Common myeloid progenitor, CD34-positive (primary cell): Measurements from ENCODE around the gene CCNL2.

Source experiments
- CTCF ChIA-PET: fragments of 350-600 bp; sonication (Branson Sonifier 250); formaldehyde crosslinking; loops from one replicate; lab custom pipeline; 2021; ENCODE audit warnings: antibody characterized with exemption; lab: Charles Lee
- POLR2A ChIA-PET: fragments of 350-600 bp; sonication (Branson Sonifier 250); formaldehyde crosslinking; loops from one replicate; lab custom pipeline; 2021; ENCODE audit warnings: antibody characterized with exemption; lab: Charles Lee
- DNase-seq, 3 donors: peaks; one replicate each; pipeline versions ENCODE4 v3.0.0 to v3.0.0-alpha.2; 2013
- H3K27ac ChIP-seq, 2 experiments: 1 replicate in 1 of 2; 2 replicates in 1 of 2; pipeline ENCODE4 v1.7.0; 2013; ENCODE audit warnings: inconsistent platforms in 2 of 2, low read length in 2 of 2, mild to moderate bottlenecking in 2 of 2, low read depth in 1 of 2, moderate library complexity in 1 of 2; ENCODE audit not compliant: severe bottlenecking in 2 of 2, insufficient read depth in 1 of 2, poor library complexity in 1 of 2
- H3K27me3 ChIP-seq, 5 experiments: replicated peaks in 2 of 5; 1 replicate in 3 of 5; 2 replicates in 2 of 5; pipeline versions ENCODE4 v1.6.1 to v1.7.0; 2013; ENCODE audit warnings: low read length in 4 of 5, mild to moderate bottlenecking in 2 of 5, moderate library complexity in 2 of 5, inconsistent platforms in 1 of 5; ENCODE audit not compliant: insufficient read depth in 5 of 5, control insufficient read depth in 4 of 5
- H3K36me3 ChIP-seq, 4 experiments: 1 replicate in 2 of 4; 2 replicates in 2 of 4; pipeline versions ENCODE4 v1.6.1 to v1.7.0; 2013; ENCODE audit warnings: low read length in 3 of 4, control low read depth in 1 of 4, mild to moderate bottlenecking in 1 of 4; ENCODE audit not compliant: control insufficient read depth in 4 of 4, insufficient read depth in 4 of 4
- H3K4me1 ChIP-seq, 4 experiments: 1 replicate in 3 of 4; 2 replicates in 1 of 4; pipeline versions ENCODE4 v1.6.1 to v1.7.1; 2013; ENCODE audit warnings: low read length in 3 of 4, mild to moderate bottlenecking in 3 of 4, control low read depth in 1 of 4, inconsistent platforms in 1 of 4, moderate library complexity in 1 of 4; ENCODE audit not compliant: control insufficient read depth in 4 of 4, insufficient read depth in 4 of 4; ENCODE audit errors: control extremely low read depth in 1 of 4
- H3K4me3 ChIP-seq, 7 experiments: 1 replicate in 4 of 7; 2 replicates in 3 of 7; pipeline versions ENCODE4 v1.5.1 to v1.7.0; 2013; ENCODE audit warnings: mild to moderate bottlenecking in 7 of 7, low read length in 6 of 7, moderate library complexity in 6 of 7, inconsistent platforms in 2 of 7, low read depth in 2 of 7, control low read depth in 1 of 7; ENCODE audit not compliant: insufficient read depth in 4 of 7, control insufficient read depth in 1 of 7; ENCODE audit errors: extremely low read depth in 1 of 7
- H3K9me3 ChIP-seq, 5 experiments: 1 replicate in 4 of 5; 2 replicates in 1 of 5; pipeline versions ENCODE4 v1.6.1 to v1.7.1; 2013; ENCODE audit warnings: low read length in 4 of 5, mild to moderate bottlenecking in 2 of 5, inconsistent platforms in 1 of 5, low read depth in 1 of 5, moderate library complexity in 1 of 5; ENCODE audit not compliant: control insufficient read depth in 4 of 5, insufficient read depth in 2 of 5; ENCODE audit errors: control extremely low read depth in 1 of 5
- WGBS: methylation state at CpG from one replicate; pipeline ENCODE4 v1.1.5; 2013; ENCODE audit not compliant: insufficient coverage; 5-methylcytosine and 5-hydroxymethylcytosine counted together

CCNL2 gene

DNA sequence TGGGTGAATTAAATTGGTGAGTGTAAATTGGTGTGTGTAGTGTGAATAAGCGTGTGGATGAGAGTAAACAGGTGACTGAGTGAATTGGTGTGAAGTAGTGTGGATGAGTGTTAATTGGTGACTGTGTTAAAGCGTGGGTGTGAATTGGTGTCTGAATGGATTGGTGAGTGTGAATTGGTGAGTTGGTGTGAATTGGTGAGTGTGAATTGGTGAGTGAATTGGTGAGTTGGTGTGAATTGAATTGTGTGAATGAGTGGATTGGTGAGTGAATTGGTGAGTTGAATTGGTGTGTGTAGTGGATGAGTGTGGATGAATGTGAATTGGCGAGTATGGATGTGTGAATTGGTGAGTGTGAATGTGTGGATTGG lies 32.5 kb downstream of the CCNL2 start:
- H3K4me3 ChIP-seq = no peak overlapping the region
- H3K27me3 ChIP-seq = peaks cover 0 to 38% (median under 1%) of the 10 kb centered on the region in 5 experiments
- peaks cover 0 to 15% (median 2%) of the 10 kb centered on the region in 5 experiments for H3K9me3 ChIP-seq
- CTCF ChIA-PET = no interaction called here
- H3K4me1 ChIP-seq = peaks cover 0 to 12% (median 11%) of the 10 kb centered on the region in 4 experiments
- POLR2A ChIA-PET = no interaction called here
- peak in 2 of 3 donors; percentile 55 to 80 for DNase-seq
- peaks cover 0 to 5% (median 0%) of the 10 kb centered on the region in 4 experiments for H3K36me3 ChIP-seq
- no peak overlapping the region for H3K27ac ChIP-seq
- 100% methylated on average over 3 of the region's 3 CpGs for WGBS

DNA sequence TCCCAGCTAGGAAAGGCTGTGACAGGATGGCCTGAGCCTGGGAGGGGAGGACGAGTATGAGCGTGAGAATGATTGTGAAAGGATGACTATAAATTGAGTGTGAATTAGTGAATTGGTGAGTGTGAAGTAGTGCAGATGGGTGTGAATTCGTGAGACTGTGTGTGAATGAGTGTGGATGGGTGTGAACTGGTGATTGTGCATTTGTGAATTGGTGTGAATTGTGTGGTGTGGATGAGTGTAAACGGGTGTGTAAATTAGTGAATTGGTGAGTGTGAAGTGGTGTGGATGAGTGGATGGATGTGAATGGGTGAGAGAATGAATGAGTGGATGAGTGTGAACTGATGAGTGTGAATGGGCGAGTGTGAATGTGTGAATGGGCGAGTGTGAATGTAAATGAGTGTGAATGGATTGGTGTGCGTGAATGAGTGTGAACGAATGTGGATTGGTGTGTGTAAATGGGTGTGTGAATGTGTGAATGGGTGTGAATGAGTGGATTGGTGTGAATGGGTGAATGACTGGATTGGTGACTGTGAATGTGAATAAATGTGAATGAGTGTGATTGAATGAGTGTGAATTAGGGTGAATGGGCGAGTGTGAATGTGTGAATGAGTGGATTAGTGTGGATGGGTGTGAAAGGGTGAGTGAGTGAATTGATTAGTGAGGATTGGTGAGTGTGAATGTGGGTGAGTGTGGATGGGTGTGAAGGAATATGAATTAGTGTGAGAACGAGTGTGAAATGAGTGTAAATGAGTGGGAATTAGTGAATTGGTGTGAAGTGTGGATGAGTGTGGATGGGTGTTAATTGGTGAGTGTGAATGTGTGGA lies 33.0 kb downstream of the CCNL2 start:
- Histone ChIP-seq H3K4me1 (peaks cover 0 to 6% (median 5%) of the 10 kb centered on the region in 4 experiments), H3K36me3 (no peaks in the 10 kb centered on the region), H3K27ac (no peak overlapping the region), H3K27me3 (peaks cover 0 to 44% (median 5%) of the 10 kb centered on the region in 5 experiments), H3K4me3 (no peak overlapping the region), H3K9me3 (peaks cover 0 to 15% (median 2%) of the 10 kb centered on the region in 5 experiments)
- 86% methylated on average over 10 of the region's 10 CpGs for WGBS
- CTCF ChIA-PET = interaction anchor here (1.2 kb wide), 1 partner anchor 8 kb away, joined by 3 read pairs; no protein-coding TSS in a partner anchor
- POLR2A ChIA-PET = no interaction called here
- peak in 1 of 3 donors; percentile 44 for DNase-seq

DNA sequence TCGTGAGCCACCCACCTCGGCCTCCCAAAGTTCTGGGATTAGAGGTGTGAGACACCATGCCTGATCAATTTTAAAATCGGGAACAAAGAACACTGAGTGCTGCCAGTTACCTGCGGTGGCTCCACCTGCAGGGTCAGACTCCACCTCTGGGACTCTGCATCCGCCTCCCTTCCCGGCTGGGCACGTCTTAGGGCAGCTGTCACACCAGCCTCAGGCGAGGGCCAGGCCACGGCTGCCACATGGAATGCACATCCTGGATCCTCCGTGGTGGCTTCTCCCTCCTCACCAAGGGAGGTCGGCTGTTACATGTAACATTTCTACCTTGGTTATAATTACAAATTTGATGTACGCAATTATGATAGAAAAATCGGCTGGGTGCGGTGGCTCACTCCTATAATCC lies 34.9 kb downstream of the CCNL2 start:
- Histone ChIP-seq H3K36me3 (no peaks in the 10 kb centered on the region), H3K9me3 (peaks cover 0 to 15% (median 2%) of the 10 kb centered on the region in 5 experiments), H3K4me1 (no peaks in the 10 kb centered on the region), H3K27me3 (peaks cover 0 to 58% (median 14%) of the 10 kb centered on the region in 5 experiments), H3K27ac (no peak overlapping the region), H3K4me3 (no peak overlapping the region)
- no peak for DNase-seq
- 91% methylated on average over 11 of the region's 14 CpGs for WGBS
- ChIA-PET CTCF (interaction anchor here (1.3 kb wide), 1 partner anchor 72 kb away, joined by 4 read pairs; no protein-coding TSS in a partner anchor), POLR2A (no interaction called here)

DNA sequence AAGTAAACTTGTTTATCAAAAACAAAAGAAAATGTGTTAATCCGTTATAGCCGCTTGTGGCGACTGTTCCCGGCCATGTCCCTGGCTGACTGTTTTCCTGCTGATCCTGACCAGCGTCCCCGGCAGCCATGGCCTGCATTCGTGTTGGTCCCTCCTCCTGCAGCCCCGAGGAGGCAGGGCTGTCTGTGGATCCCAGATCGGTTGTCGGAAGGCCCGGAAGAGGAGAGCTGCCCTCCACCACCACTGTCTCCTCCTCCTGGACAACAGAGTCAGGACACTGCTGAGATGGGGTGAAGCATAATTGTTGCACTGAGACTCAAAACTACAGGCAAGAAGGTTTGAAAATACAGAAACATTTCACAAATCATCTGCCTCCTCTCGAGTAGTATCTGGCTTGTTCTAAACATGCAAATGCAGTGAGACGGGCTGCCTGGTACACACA lies 37.1 kb downstream of the CCNL2 start:
- Histone ChIP-seq H3K27ac (no peak overlapping the region), H3K9me3 (peaks cover 0 to 10% (median 0%) of the 10 kb centered on the region in 5 experiments), H3K4me3 (no peak overlapping the region), H3K36me3 (no peaks in the 10 kb centered on the region), H3K4me1 (peaks cover 0 to 5% (median 2%) of the 10 kb centered on the region in 4 experiments), H3K27me3 (peaks cover 0 to 66% (median 20%) of the 10 kb centered on the region in 5 experiments)
- no peak for DNase-seq
- POLR2A ChIA-PET = no interaction called here
- WGBS = 34% methylated on average over 13 of the region's 13 CpGs
- CTCF ChIA-PET = no interaction called here

DNA sequence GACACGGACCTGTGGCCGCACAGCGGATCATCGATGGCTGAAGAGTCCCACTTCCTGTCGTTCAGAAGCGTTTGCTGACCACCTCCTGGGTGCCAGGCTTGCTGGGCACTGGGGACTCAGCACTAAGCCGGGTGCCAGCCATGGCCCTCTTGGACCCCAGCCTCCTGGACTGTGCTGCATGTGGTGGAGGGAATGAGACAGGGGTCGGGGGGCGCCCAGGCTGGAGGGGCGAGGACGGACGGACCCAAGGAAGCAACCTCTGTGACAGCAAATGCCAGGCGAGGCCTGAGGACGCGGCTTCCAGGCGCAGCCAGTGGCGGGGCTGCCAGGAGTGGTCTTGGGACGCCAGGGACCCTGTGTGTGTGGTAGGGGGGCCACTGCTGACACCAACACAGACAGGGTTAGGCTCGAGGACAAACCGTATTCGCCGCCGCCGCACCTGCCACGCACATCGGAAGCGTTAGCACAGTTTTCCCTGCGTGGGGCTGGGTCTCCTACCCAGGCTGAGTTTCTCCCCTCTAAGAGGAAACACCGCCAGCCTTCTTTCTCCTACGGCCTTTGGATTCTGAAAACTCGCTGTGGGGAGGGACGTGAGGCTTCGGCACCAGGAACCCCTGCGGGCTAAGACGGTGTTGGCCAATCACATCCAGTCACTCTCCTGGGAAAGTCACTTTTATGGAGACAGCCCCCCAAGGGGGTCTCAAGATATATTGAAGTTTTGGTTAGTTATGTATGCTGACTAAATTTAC lies 37.7 kb downstream of the CCNL2 start:
- CTCF ChIA-PET = no interaction called here
- 81% methylated on average over 29 of the region's 35 CpGs for WGBS
- peaks cover 0 to 5% (median 2%) of the 10 kb centered on the region in 4 experiments for H3K4me1 ChIP-seq
- H3K36me3 ChIP-seq = no peaks in the 10 kb centered on the region
- peaks cover 0 to 4% (median 0%) of the 10 kb centered on the region in 5 experiments for H3K9me3 ChIP-seq
- POLR2A ChIA-PET = no interaction called here
- H3K27ac ChIP-seq = no peak overlapping the region
- no peak for DNase-seq
- peaks cover 0 to 71% (median 21%) of the 10 kb centered on the region in 5 experiments for H3K27me3 ChIP-seq
- H3K4me3 ChIP-seq = no peak overlapping the region

DNA sequence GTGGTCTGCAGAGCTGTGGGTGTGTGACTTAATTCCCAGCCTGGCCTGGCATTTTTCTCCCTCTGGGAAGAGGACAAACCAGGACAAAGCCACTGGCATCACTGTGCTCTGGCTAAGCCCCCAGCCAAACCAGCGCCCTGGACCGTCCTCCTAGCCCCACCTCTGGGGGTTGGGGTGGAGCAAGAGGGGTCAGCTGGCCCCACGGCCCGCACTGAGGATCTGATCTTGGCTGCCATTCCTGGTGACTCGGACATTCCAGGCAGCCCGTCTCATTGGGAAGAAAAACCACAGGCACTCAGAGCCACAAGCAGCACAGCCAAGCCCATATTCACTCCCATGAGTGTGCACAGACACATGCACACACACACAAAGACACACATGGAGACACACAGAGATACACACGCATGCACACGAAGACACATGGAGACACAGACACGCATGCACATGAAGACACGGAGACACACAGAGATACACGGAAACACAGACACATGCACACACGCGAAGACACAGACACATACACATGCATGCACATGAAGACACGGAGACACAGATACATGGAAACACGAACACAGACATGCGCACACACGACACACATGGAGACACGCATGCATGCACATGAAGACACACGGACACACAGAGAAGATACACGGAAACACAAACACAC lies 38.5 kb downstream of the CCNL2 start:
- peaks cover 0 to 1% (median 0%) of the 10 kb centered on the region in 5 experiments for H3K9me3 ChIP-seq
- 82% methylated on average over 15 of the region's 20 CpGs for WGBS
- no peak overlapping the region for H3K27ac ChIP-seq
- H3K36me3 ChIP-seq = no peaks in the 10 kb centered on the region
- POLR2A ChIA-PET = no interaction called here
- DNase-seq = no peak
- peaks cover 0 to 71% (median 21%) of the 10 kb centered on the region in 5 experiments for H3K27me3 ChIP-seq
- CTCF ChIA-PET = no interaction called here
- peaks cover 0 to 5% (median 2%) of the 10 kb centered on the region in 4 experiments for H3K4me1 ChIP-seq
- no peak overlapping the region for H3K4me3 ChIP-seq
